ES-I3 (cell line): ENCODE measurements around the gene COL26A1.
"Not testable (repeated sequence)": the region's sequence is repeated elsewhere in the genome, so short reads cannot be mapped to it uniquely, and the experiment has no call there.

Experiments used
- H3K36me3 ChIP-seq: 2 replicates; pipeline ENCODE4 v1.6.1; 2013; ENCODE audit warnings: mild to moderate bottlenecking, low read length, control low read depth, moderate library complexity; ENCODE audit not compliant: insufficient read depth
- H3K4me1 ChIP-seq: 2 replicates; pipeline ENCODE4 v1.6.1; 2013; ENCODE audit warnings: mild to moderate bottlenecking, control low read depth, low read length; ENCODE audit not compliant: insufficient read depth
- H3K9ac ChIP-seq: 2 replicates; pipeline ENCODE4 v1.6.1; 2013; ENCODE audit warnings: low read depth, mild to moderate bottlenecking, low read length, moderate library complexity
- H3K9me3 ChIP-seq: 2 replicates; pipeline ENCODE4 v1.6.1; 2013; ENCODE audit warnings: mild to moderate bottlenecking, low read length, moderate library complexity; ENCODE audit not compliant: control insufficient read depth, insufficient read depth

COL26A1 gene

DNA sequence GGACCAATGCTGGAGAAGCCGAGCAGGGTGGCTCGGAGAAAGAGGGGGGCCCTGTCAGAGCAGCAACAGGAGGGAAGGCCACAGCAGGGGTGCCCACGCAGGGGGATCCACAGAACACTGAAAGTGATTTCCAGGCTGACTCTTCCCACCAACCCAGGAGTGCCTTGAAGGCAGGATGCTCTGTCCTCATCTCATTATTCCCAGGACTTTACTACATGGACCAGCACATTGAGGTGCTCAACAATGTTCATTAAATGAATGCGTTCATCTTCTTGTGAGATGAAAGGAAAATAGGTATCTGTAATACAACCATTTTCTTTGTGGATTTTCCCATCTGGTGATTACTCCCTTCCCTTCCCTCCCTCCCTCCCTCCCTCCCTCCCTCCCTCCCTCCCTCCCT lies 71.0 kb downstream of the COL26A1 start:
- H3K36me3 ChIP-seq, result no peaks in the 10 kb centered on the region
- H3K9me3 ChIP-seq, result no peaks in the 10 kb centered on the region
- H3K4me1 ChIP-seq, result peaks cover 18% of the 10 kb centered on the region
- H3K9ac ChIP-seq, result no peak overlapping the region

DNA sequence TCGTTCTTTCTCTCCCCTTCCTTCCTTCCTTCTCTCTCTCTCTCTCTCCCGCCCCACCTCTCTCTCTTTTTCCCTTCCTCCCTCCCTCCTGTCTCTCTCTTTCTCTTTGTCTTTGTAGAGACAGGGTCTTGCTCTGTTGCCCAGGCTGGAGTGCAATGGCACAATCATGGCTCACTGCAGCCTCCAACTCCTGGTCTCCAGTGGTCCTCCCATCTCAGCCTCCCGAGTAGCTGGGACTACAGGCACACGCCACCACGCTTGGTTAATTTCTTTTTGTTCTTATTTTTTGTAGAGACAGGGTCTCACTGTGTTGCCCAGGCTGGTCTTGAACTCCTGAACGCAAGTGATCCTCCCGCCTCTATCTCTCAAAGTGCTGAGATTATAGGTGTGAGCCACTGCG lies 71.5 kb downstream of the COL26A1 start:
- peaks cover 18% of the 10 kb centered on the region for H3K4me1 ChIP-seq
- H3K9me3 ChIP-seq, H3K36me3 ChIP-seq, H3K9ac ChIP-seq: not testable (repeated sequence)

DNA sequence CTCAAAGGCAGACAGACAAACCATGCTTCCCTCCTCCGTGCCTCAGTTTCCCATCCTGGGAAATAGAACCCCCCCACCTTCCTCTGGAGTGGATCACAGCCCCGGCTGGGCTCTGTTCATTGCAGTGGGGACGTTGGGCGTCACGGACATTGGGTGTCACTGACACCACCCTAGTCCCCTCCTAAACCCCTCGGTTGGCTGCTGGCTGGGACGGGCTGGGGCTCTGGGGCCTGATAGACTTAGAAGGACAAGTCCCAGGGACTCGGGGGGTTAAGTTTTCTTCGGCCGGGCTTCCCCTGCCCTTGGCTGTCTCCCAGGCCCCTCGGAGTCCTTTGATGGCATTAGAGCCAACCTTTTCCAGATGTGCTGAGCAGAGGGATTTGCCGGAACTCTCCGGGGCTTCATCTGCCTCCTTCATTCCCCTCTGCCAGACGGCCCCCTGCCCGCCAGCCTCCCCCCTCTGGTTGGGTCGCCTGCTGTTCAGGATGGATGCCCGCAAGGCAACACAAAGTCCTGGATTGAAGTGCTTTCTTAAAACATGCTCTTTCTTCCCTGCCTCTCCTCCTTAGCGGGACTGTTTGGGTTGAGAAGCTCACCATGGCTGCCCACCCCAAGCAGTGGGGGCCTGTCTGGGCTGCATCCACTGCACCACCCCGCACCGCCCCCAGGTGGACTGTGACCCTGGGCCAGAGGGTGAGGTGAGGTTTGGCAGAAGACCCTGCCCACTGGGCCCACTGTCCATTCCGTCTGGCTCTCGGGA lies 73.0 kb downstream of the COL26A1 start:
- Histone ChIP-seq H3K36me3 (no peaks in the 10 kb centered on the region), H3K4me1 (peaks cover 18% of the 10 kb centered on the region), H3K9me3 (no peaks in the 10 kb centered on the region), H3K9ac (no peak overlapping the region)

DNA sequence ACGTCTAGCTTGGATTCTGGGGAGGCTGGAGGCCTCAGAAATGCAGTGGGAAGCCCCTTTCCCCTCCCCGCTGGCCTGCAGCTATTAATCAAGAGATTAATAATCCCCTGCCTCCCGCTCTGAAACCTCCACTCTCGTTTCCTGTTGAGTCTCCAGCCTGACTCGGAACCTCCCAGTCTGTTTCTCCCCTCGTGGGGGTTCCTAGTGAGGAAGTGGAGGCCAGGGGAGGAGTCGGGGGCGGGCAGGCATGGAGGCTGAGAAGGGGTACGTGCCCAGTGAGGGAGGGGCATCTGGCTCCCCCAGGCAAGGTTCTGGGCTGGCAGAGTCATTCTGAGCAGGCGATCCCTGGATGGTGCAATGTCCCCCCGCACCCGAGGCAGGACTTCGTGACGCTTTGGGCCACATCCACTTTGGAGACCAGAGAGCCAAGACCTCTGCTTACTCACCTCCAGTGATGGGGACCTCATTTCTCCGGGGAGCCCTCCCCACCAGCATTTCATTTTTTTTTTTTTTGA lies 73.6 kb downstream of the COL26A1 start:
- H3K4me1 ChIP-seq, result peaks cover 18% of the 10 kb centered on the region
- H3K36me3 ChIP-seq, result no peaks in the 10 kb centered on the region
- H3K9ac ChIP-seq, result no peak overlapping the region
- H3K9me3 ChIP-seq, result no peaks in the 10 kb centered on the region

DNA sequence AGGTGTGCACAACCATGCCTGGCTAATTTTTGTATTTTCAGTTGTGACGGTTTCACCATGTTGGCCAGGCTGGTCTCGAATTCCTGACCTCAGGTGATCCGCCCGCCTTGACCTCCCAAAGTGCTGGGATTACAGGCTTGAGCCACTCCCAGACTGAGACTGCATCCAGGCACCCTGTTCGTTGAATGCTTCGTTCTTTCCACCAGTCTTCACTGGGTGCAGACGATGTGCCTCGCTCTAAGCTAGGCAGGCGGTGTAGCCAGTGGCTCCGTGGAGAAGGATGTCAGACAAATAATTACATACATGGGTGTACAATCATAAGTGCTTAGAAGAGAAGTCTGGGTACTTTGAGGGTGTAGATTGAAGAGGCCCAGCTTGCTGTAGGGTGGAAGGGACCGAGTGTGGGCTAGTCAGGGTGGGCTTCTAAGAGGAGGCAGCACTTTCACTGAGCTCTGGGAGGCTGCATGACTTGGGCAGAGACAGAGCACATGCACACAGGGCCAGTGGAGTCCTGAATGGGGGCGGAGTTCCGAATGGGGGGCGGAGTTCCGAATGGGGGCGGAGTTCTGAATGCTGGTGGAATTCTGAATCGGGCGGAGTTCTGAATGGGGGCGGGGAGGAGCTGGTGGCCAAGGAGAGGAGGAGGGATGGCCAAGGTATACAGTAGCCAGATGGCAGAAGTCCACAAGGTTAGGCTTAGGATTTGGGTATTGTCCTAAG lies 74.3 kb downstream of the COL26A1 start:
- peaks cover 18% of the 10 kb centered on the region for H3K4me1 ChIP-seq
- no peak overlapping the region for H3K9ac ChIP-seq
- H3K9me3 ChIP-seq, result no peaks in the 10 kb centered on the region
- no peaks in the 10 kb centered on the region for H3K36me3 ChIP-seq

DNA sequence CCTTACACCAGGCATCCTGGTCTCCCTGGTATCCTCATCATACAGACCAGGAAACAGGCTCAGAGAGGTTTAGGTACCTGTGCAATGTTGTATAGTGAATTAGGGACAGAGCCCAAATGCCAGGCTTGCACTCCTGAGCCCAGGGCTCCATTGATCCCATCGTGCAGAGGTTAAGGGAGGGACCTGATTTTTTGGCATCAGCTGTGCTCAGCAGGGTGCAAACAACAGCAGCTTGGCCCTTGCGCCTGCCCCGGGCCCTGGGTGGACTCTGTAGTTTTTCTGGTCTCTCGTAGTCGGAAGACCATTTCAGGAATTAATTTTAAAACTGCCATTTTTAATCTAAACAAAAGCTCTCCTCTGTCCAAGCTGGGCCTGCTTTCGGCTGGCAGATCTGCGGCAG lies 79.2 kb downstream of the COL26A1 start:
- Histone ChIP-seq H3K9ac (no peak overlapping the region), H3K9me3 (no peaks in the 10 kb centered on the region), H3K36me3 (no peaks in the 10 kb centered on the region), H3K4me1 (peaks cover 7% of the 10 kb centered on the region)

DNA sequence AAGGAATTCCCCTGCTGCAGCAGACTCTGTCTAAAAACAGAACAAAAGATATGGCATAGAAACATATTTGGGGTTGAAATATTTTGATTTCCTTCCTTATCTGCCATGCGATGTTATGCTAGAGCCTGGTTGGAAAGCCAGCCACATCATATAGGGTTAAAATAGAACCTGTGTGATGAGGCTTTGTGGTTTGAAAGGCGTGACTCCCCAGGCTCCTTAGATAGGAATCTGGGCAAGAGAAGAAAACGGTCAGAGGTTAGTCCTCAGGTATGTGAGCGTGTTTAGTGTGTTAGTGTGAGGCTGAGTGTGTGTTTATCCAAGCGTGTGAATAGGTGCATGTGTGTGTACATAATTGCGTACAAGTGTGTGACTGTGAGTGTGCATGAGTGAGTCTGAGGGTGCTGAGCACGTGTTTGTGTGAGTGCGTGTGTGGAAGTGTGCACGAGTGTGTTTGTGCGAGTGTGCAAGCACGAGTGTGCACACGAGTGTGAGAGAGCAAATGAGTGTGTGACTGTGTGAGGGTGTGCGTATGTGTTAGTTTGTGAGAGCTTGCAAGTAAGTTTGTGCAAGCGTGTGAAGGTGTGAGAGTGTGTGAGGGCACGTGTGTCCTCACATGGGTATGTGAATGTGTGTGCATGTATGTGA lies 79.9 kb downstream of the COL26A1 start:
- Histone ChIP-seq H3K4me1 (peaks cover 2% of the 10 kb centered on the region; the same call in 1 of the 2 replicates), H3K9ac (no peak overlapping the region), H3K36me3 (no peaks in the 10 kb centered on the region), H3K9me3 (no peaks in the 10 kb centered on the region)

DNA sequence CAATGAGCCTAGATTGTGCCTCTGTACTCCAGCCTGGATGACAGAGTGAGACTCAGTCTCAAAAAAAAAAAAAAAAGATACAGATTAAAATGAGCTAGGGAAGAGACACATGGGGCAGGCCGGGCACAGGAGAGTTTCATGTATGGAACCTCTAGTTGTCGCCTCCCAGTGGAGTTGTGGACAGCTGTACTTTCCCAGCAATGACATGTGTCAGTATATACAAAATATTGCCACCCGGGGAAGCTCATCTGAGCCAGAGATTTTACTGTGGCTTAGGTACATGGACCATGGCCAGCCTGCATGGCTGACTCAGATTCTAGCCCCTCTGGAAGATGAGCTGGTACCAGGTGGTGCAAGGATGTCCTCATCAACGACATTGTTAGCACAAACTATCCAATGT lies 87.4 kb downstream of the COL26A1 start:
- 0 out of 2 replicates have a peak, but pooled peaks cover 3% of the 10 kb centered on the region for H3K36me3 ChIP-seq
- no peak overlapping the region for H3K9ac ChIP-seq
- no peaks in the 10 kb centered on the region for H3K9me3 ChIP-seq
- H3K4me1 ChIP-seq, result no peaks in the 10 kb centered on the region

DNA sequence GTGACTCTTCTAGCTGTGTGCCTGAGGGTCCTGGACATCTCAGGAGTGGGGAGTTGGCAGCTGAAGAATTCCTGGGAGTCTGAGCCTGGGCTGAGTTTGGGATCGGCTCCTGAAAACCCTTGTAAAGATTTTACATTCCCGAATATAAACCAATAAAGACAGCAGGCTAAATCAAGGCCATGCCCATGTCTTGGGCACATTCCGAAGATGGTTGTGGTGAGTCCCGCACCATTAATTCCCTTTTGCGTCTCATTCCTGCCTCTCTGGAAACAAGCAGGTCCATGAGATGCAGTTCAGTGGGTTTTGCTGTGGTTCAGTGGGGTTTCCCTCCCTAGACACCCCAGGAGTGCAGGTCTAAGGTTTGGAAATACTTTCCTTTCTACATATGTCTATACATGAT lies 90.9 kb downstream of the COL26A1 start:
- no peaks in the 10 kb centered on the region for H3K4me1 ChIP-seq
- no peaks in the 10 kb centered on the region for H3K9me3 ChIP-seq
- 0 out of 2 replicates have a peak, but pooled peaks cover 3% of the 10 kb centered on the region for H3K36me3 ChIP-seq
- H3K9ac ChIP-seq, result no peak overlapping the region

DNA sequence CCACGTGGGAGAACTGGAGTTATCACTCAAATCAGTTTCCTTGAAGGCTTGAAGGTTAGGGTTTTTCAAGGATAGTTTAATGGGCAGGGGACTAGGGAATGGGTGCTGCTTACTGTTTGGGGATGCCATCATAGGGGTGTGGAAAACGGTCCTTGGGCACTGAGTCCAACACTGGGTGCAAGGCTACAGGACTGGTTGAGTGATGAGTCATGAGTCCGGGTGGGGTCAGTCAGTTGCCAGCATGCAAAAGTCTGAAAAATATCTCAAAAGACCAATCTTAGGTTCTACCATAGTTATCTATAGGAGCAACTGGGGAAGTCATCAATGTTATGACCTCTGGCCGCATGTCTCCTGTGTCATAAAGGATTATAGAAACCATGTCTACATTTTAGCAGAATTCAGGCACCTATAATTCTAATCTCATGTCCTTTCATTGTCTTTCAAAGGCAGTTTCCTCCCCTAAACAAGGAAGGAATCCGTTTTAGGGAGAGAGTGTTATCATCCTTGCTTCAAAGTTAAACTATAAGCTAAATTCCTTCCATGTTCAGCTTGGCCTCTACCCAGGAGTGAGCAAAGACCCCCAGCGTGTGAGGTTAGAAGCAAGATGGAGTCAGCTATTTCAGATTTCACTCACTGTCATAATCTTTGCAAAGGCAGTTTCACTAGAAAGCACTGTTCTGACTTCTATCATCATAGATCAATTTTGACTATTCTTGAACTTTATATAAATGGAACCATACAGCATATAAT lies 94.5 kb downstream of the COL26A1 start:
- H3K4me1 ChIP-seq, result no peaks in the 10 kb centered on the region
- H3K9me3 ChIP-seq, result no peaks in the 10 kb centered on the region
- H3K9ac ChIP-seq, result no peak overlapping the region
- H3K36me3 ChIP-seq, result 0 out of 2 replicates have a peak, but pooled peaks cover under 1% of the 10 kb centered on the region

DNA sequence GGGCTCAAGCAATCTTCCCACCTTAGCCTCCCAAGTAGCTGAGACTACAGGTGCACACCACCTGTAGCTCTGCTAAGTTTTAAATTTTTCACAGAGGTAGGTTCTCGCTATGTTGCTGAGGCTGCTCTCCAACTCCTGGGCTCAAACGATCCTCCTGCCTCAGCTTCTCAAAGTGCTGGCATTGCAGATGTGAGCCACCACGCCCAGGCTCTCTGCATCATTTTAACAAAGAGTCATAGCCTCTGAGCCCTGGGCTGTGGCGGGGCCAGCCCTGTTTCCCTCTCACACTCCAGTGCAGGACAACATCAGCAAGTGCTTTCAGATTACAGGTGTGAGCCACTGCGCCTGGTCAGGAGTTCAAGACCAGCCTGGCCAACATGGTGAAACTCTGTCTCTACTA lies 102.5 kb downstream of the COL26A1 start:
- peaks cover 8% of the 10 kb centered on the region; the same call in 1 of the 2 replicates for H3K4me1 ChIP-seq
- H3K9ac ChIP-seq, result no peak overlapping the region

DNA sequence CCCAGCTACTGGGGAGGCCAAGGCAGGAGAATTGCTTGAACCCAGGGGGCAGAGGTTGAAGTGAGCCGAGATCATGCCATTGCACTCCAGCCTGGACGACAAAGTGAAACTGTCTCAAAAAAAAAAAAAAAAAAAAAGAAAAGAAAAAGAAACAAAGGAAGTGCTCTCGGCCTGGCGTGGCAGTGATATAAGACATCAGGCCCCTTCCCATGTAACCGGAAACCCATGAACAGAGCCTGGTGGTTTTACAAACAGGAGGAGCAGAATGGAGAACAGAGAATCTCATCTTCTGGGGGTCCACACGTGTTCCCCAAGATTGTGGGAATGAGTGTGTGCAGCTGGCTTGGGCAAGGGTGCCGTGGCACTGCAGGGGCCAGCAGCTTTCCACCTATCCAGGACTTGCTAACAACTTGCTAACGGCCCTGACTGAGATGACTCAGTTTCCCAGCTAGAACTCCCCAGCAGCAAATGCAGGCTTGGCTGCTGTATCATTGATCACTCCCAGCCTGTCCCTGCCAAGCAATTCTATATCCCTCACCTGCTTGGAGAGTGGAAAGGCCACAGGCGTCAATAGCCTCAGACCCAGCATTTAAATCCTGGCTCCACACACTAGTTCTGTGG lies 103.0 kb downstream of the COL26A1 start:
- H3K36me3 ChIP-seq, result no peaks in the 10 kb centered on the region
- H3K9me3 ChIP-seq, result no peaks in the 10 kb centered on the region
- H3K9ac ChIP-seq, result no peak overlapping the region
- H3K4me1 ChIP-seq, result peaks cover 13% of the 10 kb centered on the region; the same call in 1 of the 2 replicates

More for the DNA sequence above, 102.5 kb downstream of the COL26A1 start:
- Histone ChIP-seq H3K36me3 (no peaks in the 10 kb centered on the region), H3K9me3 (no peaks in the 10 kb centered on the region)

DNA sequence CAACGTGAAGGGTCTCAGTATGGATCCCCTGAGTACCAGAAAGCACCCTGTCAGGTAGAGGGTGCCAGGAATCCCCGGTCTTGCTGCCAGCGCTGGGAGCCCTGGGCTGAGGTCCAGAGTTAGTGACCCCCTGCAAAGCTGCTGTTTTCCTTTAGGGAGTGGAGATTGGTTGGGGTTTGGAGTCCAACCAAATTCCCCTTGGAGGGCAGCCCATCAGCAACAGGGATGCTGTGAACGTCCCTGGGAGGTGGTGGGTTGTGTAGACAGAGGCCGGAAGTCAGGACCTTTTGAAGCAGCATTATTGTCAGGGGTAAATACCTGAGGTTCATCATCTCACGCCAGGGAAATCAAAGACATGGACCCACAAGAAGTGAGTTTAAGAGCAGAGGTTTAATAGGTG lies 104.2 kb downstream of the COL26A1 start:
- H3K4me1 ChIP-seq, result peaks cover 17% of the 10 kb centered on the region
- H3K9me3 ChIP-seq, result no peaks in the 10 kb centered on the region
- H3K36me3 ChIP-seq, result no peaks in the 10 kb centered on the region
- no peak overlapping the region for H3K9ac ChIP-seq
